ENCODE data around the gene AK3.

AK3 gene

DNA sequence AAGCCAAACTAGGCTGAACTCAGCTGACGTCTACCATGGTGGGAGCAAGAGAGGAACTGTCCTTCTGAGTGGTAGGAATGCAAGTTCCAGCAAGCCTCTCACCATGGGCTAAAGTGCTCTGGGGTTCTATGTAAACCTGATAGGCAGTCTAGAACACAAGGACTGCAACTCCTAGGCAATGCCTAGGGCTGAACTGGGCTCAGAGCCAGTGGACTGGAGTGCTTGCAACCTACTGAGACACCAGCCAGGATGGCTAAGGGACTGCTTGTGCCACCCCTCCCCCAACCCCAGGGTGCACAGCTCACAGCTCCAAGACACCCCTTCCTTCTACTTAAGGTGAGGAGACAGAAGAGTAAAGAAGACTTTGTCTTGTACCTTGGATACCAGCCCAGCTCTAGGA, 39.6 kb upstream of the AK3 start:
- TF ChIP-seq, protein P1, sequence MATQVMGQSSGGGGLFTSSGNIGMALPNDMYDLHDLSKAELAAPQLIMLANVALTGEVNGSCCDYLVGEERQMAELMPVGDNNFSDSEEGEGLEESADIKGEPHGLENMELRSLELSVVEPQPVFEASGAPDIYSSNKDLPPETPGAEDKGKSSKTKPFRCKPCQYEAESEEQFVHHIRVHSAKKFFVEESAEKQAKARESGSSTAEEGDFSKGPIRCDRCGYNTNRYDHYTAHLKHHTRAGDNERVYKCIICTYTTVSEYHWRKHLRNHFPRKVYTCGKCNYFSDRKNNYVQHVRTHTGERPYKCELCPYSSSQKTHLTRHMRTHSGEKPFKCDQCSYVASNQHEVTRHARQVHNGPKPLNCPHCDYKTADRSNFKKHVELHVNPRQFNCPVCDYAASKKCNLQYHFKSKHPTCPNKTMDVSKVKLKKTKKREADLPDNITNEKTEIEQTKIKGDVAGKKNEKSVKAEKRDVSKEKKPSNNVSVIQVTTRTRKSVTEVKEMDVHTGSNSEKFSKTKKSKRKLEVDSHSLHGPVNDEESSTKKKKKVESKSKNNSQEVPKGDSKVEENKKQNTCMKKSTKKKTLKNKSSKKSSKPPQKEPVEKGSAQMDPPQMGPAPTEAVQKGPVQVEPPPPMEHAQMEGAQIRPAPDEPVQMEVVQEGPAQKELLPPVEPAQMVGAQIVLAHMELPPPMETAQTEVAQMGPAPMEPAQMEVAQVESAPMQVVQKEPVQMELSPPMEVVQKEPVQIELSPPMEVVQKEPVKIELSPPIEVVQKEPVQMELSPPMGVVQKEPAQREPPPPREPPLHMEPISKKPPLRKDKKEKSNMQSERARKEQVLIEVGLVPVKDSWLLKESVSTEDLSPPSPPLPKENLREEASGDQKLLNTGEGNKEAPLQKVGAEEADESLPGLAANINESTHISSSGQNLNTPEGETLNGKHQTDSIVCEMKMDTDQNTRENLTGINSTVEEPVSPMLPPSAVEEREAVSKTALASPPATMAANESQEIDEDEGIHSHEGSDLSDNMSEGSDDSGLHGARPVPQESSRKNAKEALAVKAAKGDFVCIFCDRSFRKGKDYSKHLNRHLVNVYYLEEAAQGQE (IDR thresholded peaks at IDR 0.05; ENCODE audit: low read depth) = no peak
- no peak for TF ChIP-seq FOXM1 (IDR thresholded peaks at IDR 0.05; ENCODE audit: borderline replicate concordance, low read depth)
- no peak for TF ChIP-seq NFIC (IDR thresholded peaks at IDR 0.05)
- no peak for TF ChIP-seq RAD21 (IDR thresholded peaks at IDR 0.05; ENCODE audit: low read depth)
- no peak for TF ChIP-seq EGR1 (IDR thresholded peaks at IDR 0.05)
- no peak for TF ChIP-seq TCF12 (IDR thresholded peaks at IDR 0.05; ENCODE audit: low read depth)
- TF ChIP-seq CREB1 (IDR thresholded peaks at IDR 0.05; ENCODE audit: low read depth) = no peak
- no peak for TF ChIP-seq MAX (IDR thresholded peaks at IDR 0.05)
- TF ChIP-seq YY1 (IDR thresholded peaks at IDR 0.05; ENCODE audit: low read depth) = no peak
- TF ChIP-seq TAF1 (IDR thresholded peaks at IDR 0.05; ENCODE audit: low read depth) = no peak
- no peak for TF ChIP-seq TEAD4 (IDR thresholded peaks at IDR 0.05)
- TF ChIP-seq, protein P2, sequence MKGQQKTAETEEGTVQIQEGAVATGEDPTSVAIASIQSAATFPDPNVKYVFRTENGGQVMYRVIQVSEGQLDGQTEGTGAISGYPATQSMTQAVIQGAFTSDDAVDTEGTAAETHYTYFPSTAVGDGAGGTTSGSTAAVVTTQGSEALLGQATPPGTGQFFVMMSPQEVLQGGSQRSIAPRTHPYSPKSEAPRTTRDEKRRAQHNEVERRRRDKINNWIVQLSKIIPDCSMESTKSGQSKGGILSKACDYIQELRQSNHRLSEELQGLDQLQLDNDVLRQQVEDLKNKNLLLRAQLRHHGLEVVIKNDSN (IDR thresholded peaks at IDR 0.05) = no peak
- TF ChIP-seq CEBPB (IDR thresholded peaks at IDR 0.05) = no peak
- no peak for TF ChIP-seq EP300 (IDR thresholded peaks at IDR 0.05; ENCODE audit: borderline replicate concordance)
- no peak for TF ChIP-seq ZBTB7A (IDR thresholded peaks at IDR 0.05; ENCODE audit: low read depth)

- TF ChIP-seq MAX (IDR thresholded peaks at IDR 0.05) (no peak), TAF1 (IDR thresholded peaks at IDR 0.05; ENCODE audit: low read depth) (no peak), NFIC (IDR thresholded peaks at IDR 0.05) (no peak), ZBTB7A (IDR thresholded peaks at IDR 0.05; ENCODE audit: low read depth) (no peak), CREB1 (IDR thresholded peaks at IDR 0.05; ENCODE audit: low read depth) (no peak), TCF12 (IDR thresholded peaks at IDR 0.05; ENCODE audit: low read depth) (no peak), YY1 (IDR thresholded peaks at IDR 0.05; ENCODE audit: low read depth) (no peak), TEAD4 (IDR thresholded peaks at IDR 0.05) (no peak)
These were observed 33.2 kb upstream of the AK3 start for GRCh38 chr9:4774209-4774608.

DNA sequence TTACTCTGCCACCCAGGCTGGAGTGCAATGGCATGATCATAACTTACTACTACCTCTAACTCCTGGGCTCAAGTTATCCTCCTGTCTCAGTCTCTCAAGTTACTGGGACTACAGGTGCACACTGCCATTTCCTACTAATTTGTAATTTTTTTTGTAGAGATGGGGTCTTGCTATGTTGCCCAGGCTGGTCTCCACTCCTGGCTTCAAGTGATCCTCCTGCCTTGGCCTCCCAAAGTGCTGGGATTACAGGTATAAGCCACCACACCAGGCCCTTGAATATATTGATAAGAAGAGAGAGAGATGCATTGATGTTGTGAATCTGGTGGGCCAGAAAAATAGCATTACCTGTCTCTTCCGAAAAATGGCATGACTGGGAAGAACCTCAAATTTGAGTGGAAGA, 30.8 kb upstream of the AK3 start:
- no peak for TF ChIP-seq CEBPB (IDR thresholded peaks at IDR 0.05)
- TF ChIP-seq EP300 (IDR thresholded peaks at IDR 0.05; ENCODE audit: borderline replicate concordance) = no peak

GRCh38 chr9:4769321-4770080, 28.5 kb upstream of the AK3 start:
- TF ChIP-seq TEAD4 (IDR thresholded peaks at IDR 0.05) (no peak), RAD21 (IDR thresholded peaks at IDR 0.05; ENCODE audit: low read depth) (no peak), CREB1 (IDR thresholded peaks at IDR 0.05; ENCODE audit: low read depth) (no peak), EP300 (IDR thresholded peaks at IDR 0.05; ENCODE audit: borderline replicate concordance) (no peak), MAX (IDR thresholded peaks at IDR 0.05) (no peak), FOXM1 (IDR thresholded peaks at IDR 0.05; ENCODE audit: borderline replicate concordance, low read depth) (no peak), NFIC (IDR thresholded peaks at IDR 0.05) (no peak), ZBTB7A (IDR thresholded peaks at IDR 0.05; ENCODE audit: low read depth) (no peak), YY1 (IDR thresholded peaks at IDR 0.05; ENCODE audit: low read depth) (no peak), EGR1 (IDR thresholded peaks at IDR 0.05) (no peak), TCF12 (IDR thresholded peaks at IDR 0.05; ENCODE audit: low read depth) (no peak), CEBPB (IDR thresholded peaks at IDR 0.05) (no peak), TAF1 (IDR thresholded peaks at IDR 0.05; ENCODE audit: low read depth) (no peak)
- TF ChIP-seq, protein P2 (IDR thresholded peaks at IDR 0.05) = no peak
- TF ChIP-seq, protein P1 (IDR thresholded peaks at IDR 0.05; ENCODE audit: low read depth) = no peak

DNA sequence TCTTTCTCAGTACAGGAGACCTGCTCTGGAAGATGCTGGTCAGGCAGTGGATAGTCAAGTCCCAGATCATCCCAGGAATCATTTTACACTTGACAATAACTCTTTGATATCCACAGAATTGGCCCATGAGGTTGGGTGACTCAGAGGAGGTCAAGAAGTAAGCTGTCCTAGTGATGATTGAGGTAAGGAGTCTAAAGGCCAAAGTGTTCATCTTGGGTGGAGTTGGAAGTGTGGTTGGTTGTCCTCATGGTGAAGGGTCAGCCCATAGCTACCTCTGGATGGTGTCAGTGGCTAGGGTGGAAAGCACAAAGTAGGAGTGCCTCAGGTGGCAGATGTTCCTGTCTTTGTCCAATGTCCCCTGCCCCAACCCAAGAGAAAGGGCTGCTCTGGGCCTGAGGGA, 27.7 kb upstream of the AK3 start:
- TF ChIP-seq EGR1 (IDR thresholded peaks at IDR 0.05) (no peak), TAF1 (IDR thresholded peaks at IDR 0.05; ENCODE audit: low read depth) (no peak), CREB1 (IDR thresholded peaks at IDR 0.05; ENCODE audit: low read depth) (no peak), RAD21 (IDR thresholded peaks at IDR 0.05; ENCODE audit: low read depth) (no peak), FOXM1 (IDR thresholded peaks at IDR 0.05; ENCODE audit: borderline replicate concordance, low read depth) (no peak), ZBTB7A (IDR thresholded peaks at IDR 0.05; ENCODE audit: low read depth) (no peak), EP300 (IDR thresholded peaks at IDR 0.05; ENCODE audit: borderline replicate concordance) (no peak), MAX (IDR thresholded peaks at IDR 0.05) (no peak), NFIC (IDR thresholded peaks at IDR 0.05) (no peak), TEAD4 (IDR thresholded peaks at IDR 0.05) (no peak)
- TF ChIP-seq, protein P1 (IDR thresholded peaks at IDR 0.05; ENCODE audit: low read depth) = no peak
- TF ChIP-seq, protein P2 (IDR thresholded peaks at IDR 0.05) = no peak

Data from Ishikawa (cell line).